ENCODE data around the gene USP10. TPM values are rescaled to one million over a fixed set of nuclear protein-coding genes. Genes with fewer than 3 reads are reported as not detected.
"Not testable (repeated sequence)": the region's sequence is repeated elsewhere in the genome, so short reads cannot be mapped to it uniquely, and the experiment has no call there.

Gene USP10
- total and polyA plus RNA-seq, 2 donors from 2014 or later: 36.8 to 79.5 TPM

- H3K4me1 ChIP-seq (ENCODE audit: control insufficient read depth in 2 of 3, insufficient read depth in 2 of 3, low read depth in 1 of 3, low read length in 3 of 3): peaks cover 0 to 12% (median 0%) of the 10 kb centered on the region in 3 donors
- H3K36me3 ChIP-seq (ENCODE audit: control insufficient read depth in 2 of 3, insufficient read depth in 3 of 3, low read length in 3 of 3): peaks cover 0 to 3% (median 2%) of the 10 kb centered on the region in 3 donors
- no peak overlapping the region for H3K9ac ChIP-seq (ENCODE audit: low read length in 3 of 3)
- H3K9me3 ChIP-seq (ENCODE audit: control insufficient read depth in 2 of 3, insufficient read depth in 1 of 3, low read length in 3 of 3): no peaks in the 10 kb centered on the region
- no peak for FAIRE-seq
- H3K4me3 ChIP-seq (ENCODE audit: low read length in 3 of 3): no peak overlapping the region
- DNase-seq: no peak
- no peak for TF ChIP-seq CTCF (IDR thresholded peaks at IDR 0.05; ENCODE audit: borderline replicate concordance, extremely low read depth, insufficient read depth)
- intact Hi-C loops (cut with DNase I): no loop called here
- no peak overlapping the region for H3K27ac ChIP-seq (ENCODE audit: low read depth in 2 of 2, low read length in 2 of 2)
- no peaks in the 10 kb centered on the region for H3K27me3 ChIP-seq (ENCODE audit: control insufficient read depth, insufficient read depth, low read length)
Measured at GRCh38 chr16:84746231-84746630, 46.4 kb downstream of the USP10 start.

GRCh38 chr16:84746875-84747274 is 47.1 kb downstream of the USP10 start:
- H3K27me3 ChIP-seq (ENCODE audit: control insufficient read depth, insufficient read depth, low read length): no peaks in the 10 kb centered on the region
- H3K9me3 ChIP-seq (ENCODE audit: control insufficient read depth in 2 of 3, insufficient read depth in 1 of 3, low read length in 3 of 3): no peaks in the 10 kb centered on the region
- intact Hi-C loops (cut with DNase I): no loop called here
- H3K36me3 ChIP-seq (ENCODE audit: control insufficient read depth in 2 of 3, insufficient read depth in 3 of 3, low read length in 3 of 3): peaks cover 0 to 3% (median 2%) of the 10 kb centered on the region in 3 donors
- H3K4me1 ChIP-seq (ENCODE audit: control insufficient read depth in 2 of 3, insufficient read depth in 2 of 3, low read depth in 1 of 3, low read length in 3 of 3): peaks cover 0 to 6% (median 0%) of the 10 kb centered on the region in 3 donors
- DNase-seq (no peak), FAIRE-seq (no peak)
- H3K4me3 ChIP-seq (ENCODE audit: low read length in 3 of 3): no peak overlapping the region
- no peak overlapping the region for H3K9ac ChIP-seq (ENCODE audit: low read length in 3 of 3)
- TF ChIP-seq CTCF (IDR thresholded peaks at IDR 0.05; ENCODE audit: borderline replicate concordance, extremely low read depth, insufficient read depth): no peak
- H3K27ac ChIP-seq (ENCODE audit: low read depth in 2 of 2, low read length in 2 of 2): no peak overlapping the region

- H3K4me1 ChIP-seq (ENCODE audit: control insufficient read depth in 2 of 3, insufficient read depth in 2 of 3, low read depth in 1 of 3, low read length in 3 of 3); H3K27ac ChIP-seq (ENCODE audit: low read depth in 2 of 2, low read length in 2 of 2); H3K4me3 ChIP-seq (ENCODE audit: low read length in 3 of 3); DNase-seq; H3K9ac ChIP-seq (ENCODE audit: low read length in 3 of 3); H3K36me3 ChIP-seq (ENCODE audit: control insufficient read depth in 2 of 3, insufficient read depth in 3 of 3, low read length in 3 of 3); FAIRE-seq; H3K27me3 ChIP-seq (ENCODE audit: control insufficient read depth, insufficient read depth, low read length); H3K9me3 ChIP-seq (ENCODE audit: control insufficient read depth in 2 of 3, insufficient read depth in 1 of 3, low read length in 3 of 3); intact Hi-C loops (cut with DNase I): not testable (repeated sequence)
Measured at GRCh38 chr16:84748247-84748646, 48.4 kb downstream of the USP10 start.

GRCh38 chr16:84749072-84749471 is 49.3 kb downstream of the USP10 start:
- intact Hi-C loops (cut with DNase I): no loop called here
- H3K36me3 ChIP-seq (ENCODE audit: control insufficient read depth in 2 of 3, insufficient read depth in 3 of 3, low read length in 3 of 3): peaks cover 0 to 3% (median 2%) of the 10 kb centered on the region in 3 donors
- DNase-seq: no peak
- H3K9ac ChIP-seq (ENCODE audit: low read length in 3 of 3): no peak overlapping the region
- no peak overlapping the region for H3K27ac ChIP-seq (ENCODE audit: low read depth in 2 of 2, low read length in 2 of 2)
- TF ChIP-seq CTCF (IDR thresholded peaks at IDR 0.05; ENCODE audit: borderline replicate concordance, extremely low read depth, insufficient read depth): no peak
- H3K9me3 ChIP-seq (ENCODE audit: control insufficient read depth in 2 of 3, insufficient read depth in 1 of 3, low read length in 3 of 3): no peaks in the 10 kb centered on the region
- no peaks in the 10 kb centered on the region for H3K4me1 ChIP-seq (ENCODE audit: control insufficient read depth in 2 of 3, insufficient read depth in 2 of 3, low read depth in 1 of 3, low read length in 3 of 3)
- no peak for FAIRE-seq
- H3K27me3 ChIP-seq (ENCODE audit: control insufficient read depth, insufficient read depth, low read length): no peaks in the 10 kb centered on the region
- no peak overlapping the region for H3K4me3 ChIP-seq (ENCODE audit: low read length in 3 of 3)
